Heart right ventricle (tissue), 16 donors: Measurements from ENCODE around the gene CACNG1. TPM values are rescaled to one million over a fixed set of nuclear protein-coding genes. Genes with fewer than 3 reads are reported as not detected.

ENCODE experiments used
- ATAC-seq, 8 donors: fragments of 200-7000 bp; cut with Tn5 transposase; one replicate each; pipeline ENCODE4 v1.9.1; 2020; ENCODE audit warnings: mild to moderate bottlenecking in 8 of 8, moderate library complexity in 8 of 8, moderate number of reproducible peaks in 1 of 8
- DNase-seq, 2 donors: peaks; one replicate each; pipeline ENCODE4 v3.0.0-alpha.2; 2020
- H3K27ac ChIP-seq, 10 donors: fragments of 200-600 bp; sonication (generic) in 2 of 10; one replicate each; pipeline versions ENCODE4 v1.5.0 to v1.8.0; 2020 to 2022; ENCODE audit warnings: mild to moderate bottlenecking in 3 of 10
- H3K27me3 ChIP-seq, 7 donors: fragments of 200-600 bp; one replicate each; pipeline ENCODE4 v1.8.0; 2021 to 2022; ENCODE audit warnings: mild to moderate bottlenecking in 2 of 7
- H3K36me3 ChIP-seq, 9 donors: fragments of 200-600 bp; sonication (generic) in 1 of 9; one replicate each; pipeline versions ENCODE4 v1.5.0 to v1.8.0; 2020 to 2022; ENCODE audit warnings: mild to moderate bottlenecking in 2 of 9
- H3K4me1 ChIP-seq, 9 donors: fragments of 200-600 bp; sonication (generic) in 1 of 9; one replicate each; pipeline versions ENCODE4 v1.5.0 to v1.8.0; 2020 to 2022; ENCODE audit warnings: mild to moderate bottlenecking in 4 of 9
- H3K4me3 ChIP-seq, 10 donors: fragments of 200-600 bp; sonication (generic) in 2 of 10; one replicate each; pipeline versions ENCODE4 v1.5.0 to v1.8.0; 2020 to 2022; ENCODE audit warnings: mild to moderate bottlenecking in 7 of 10, moderate library complexity in 2 of 10
- H3K9me3 ChIP-seq, 11 donors: fragments of 200-600 bp in 10 of 11; sonication (generic) in 2 of 11; one replicate each; pipeline versions ENCODE4 v1.5.0 to v1.8.0; 2013 to 2022; ENCODE audit warnings: mild to moderate bottlenecking in 2 of 11, control low read depth in 1 of 11, moderate library complexity in 1 of 11
- WGBS, 2 donors: extraction: QIAGEN DNeasy Blood & Tissue Kit; methylation state at CpG; one replicate each; pipeline ENCODE4 v1.1.7; 2013; ENCODE audit warnings: inconsistent platforms in 1 of 2; 5-methylcytosine and 5-hydroxymethylcytosine counted together
- intact Hi-C, 10 donors: fragments of 100-400 bp; cut with DNase I; formaldehyde crosslinking; loops; one replicate each; pipeline versions ENCODE4 v1.11.1 to v1.14.2; 2022
- polyA plus RNA-seq, 2 donors: library from polyadenylated mRNA; stranded (reverse); fragments of 200-250 nt; gene quantifications; one replicate each; pipeline ENCODE4 v1.2.3, GENCODE V29; 2013
- total RNA-seq, 10 donors: library from RNA; stranded (reverse); fragmentation: NEBNext Ultra II Directional in 3 of 10; extraction: Animal tissue kit (Norgen Biotek cat#: 25700) in 3 of 10; gene quantifications; one replicate each; pipeline versions ENCODE4 v1.2.1 to v1.2.4, GENCODE V29; 2021 to 2023
- TF ChIP-seq, protein P1 (sequence below), 9 donors: fragments of 200-600 bp; sonication (generic) in 2 of 9; IDR thresholded peaks; one replicate each; pipeline versions ENCODE4 v1.5.0 to v1.8.0; 2021 to 2022; ENCODE audit warnings: antibody characterized with exemption in 9 of 9, mild to moderate bottlenecking in 5 of 9, moderate library complexity in 1 of 9
- donor health status: Arrhythmogenic right ventricular cardiomyopathy.
- donor health status: ischemic (EF 13 %, LVEDD 7.1; RV severe dilation, severe dysfunction).
- donor health status: healthy with polysubstance abuse.
- donor health status: DM: no; HTN: yes; CAD: no.
- donor health status: DM: no; HTN: no; CAD: no.
- donor health status: ischemic (EF 25% LVEDD 6.9; RV normal size, moderate dysfunction).
- donor health status: ischemic (EF 25% LVEDD 5.7; RV mildly dilated, moderate dysfunction).
- donor health status: healthy.
- donor health status: DM: yes; HTN: yes; CAD: no.
- donor health status: Ischemic cardiomyopathy.
- donor health status: ischemic (EF 35%, LVEDD 5.7; RV mildly dilated, moderate dysfunction).
- donor health status: nonischemic (EF 11% LVEDD 7.7; RV severe dilation, severe dysfunction).
- donor health status: DM: yes; HTN: yes; CAD: no.
- donor health status: PGD.
- donor health status: ischemic (EF 29% LVEDD 5.4; RV normal size, mild dysfunction).
- donor health status: nonischemic (EF 23%, LVEDD 6.1; RV moderate dilation, normal function).

Gene CACNG1
- total and polyA plus RNA-seq, 12 donors = 0.26 TPM; not detected in 11

DNA sequence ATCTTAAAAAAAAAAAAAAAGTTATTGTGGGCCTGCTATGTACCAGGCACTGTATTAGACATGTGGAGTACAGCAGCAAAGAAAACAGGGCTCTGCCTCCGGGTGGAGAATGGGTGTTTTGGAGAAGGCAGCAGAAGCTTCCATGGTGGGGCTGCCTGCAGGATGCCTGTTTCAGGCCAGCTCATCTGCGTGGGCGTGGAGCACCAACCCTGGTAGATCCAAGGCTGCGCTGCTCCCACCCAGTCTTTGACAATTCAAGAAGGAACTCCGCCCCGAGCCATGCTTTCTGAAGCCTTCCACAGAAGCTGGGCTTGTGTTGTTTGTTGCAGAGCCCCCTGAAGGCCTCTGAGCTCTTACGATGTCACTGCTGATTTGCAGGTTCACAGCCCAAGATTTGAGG, 23.2 kb upstream of the CACNG1 start:
- H3K4me1 ChIP-seq = no peaks in the 10 kb centered on the region
- DNase-seq (no peak), ATAC-seq (no peak)
- no peaks in the 10 kb centered on the region for H3K9me3 ChIP-seq
- H3K27ac ChIP-seq = no peak overlapping the region
- H3K4me3 ChIP-seq = no peak overlapping the region
- 87 to 89% methylated on average over 7 of the region's 7 CpGs for WGBS, 2 donors
- no peaks in the 10 kb centered on the region for H3K36me3 ChIP-seq
- TF ChIP-seq, protein P1, sequence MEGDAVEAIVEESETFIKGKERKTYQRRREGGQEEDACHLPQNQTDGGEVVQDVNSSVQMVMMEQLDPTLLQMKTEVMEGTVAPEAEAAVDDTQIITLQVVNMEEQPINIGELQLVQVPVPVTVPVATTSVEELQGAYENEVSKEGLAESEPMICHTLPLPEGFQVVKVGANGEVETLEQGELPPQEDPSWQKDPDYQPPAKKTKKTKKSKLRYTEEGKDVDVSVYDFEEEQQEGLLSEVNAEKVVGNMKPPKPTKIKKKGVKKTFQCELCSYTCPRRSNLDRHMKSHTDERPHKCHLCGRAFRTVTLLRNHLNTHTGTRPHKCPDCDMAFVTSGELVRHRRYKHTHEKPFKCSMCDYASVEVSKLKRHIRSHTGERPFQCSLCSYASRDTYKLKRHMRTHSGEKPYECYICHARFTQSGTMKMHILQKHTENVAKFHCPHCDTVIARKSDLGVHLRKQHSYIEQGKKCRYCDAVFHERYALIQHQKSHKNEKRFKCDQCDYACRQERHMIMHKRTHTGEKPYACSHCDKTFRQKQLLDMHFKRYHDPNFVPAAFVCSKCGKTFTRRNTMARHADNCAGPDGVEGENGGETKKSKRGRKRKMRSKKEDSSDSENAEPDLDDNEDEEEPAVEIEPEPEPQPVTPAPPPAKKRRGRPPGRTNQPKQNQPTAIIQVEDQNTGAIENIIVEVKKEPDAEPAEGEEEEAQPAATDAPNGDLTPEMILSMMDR (IDR thresholded peaks at IDR 0.05) = no peak
- intact Hi-C loops = no loop called here
- peaks cover 0 to 7% (median 0%) of the 10 kb centered on the region in 7 donors for H3K27me3 ChIP-seq

DNA sequence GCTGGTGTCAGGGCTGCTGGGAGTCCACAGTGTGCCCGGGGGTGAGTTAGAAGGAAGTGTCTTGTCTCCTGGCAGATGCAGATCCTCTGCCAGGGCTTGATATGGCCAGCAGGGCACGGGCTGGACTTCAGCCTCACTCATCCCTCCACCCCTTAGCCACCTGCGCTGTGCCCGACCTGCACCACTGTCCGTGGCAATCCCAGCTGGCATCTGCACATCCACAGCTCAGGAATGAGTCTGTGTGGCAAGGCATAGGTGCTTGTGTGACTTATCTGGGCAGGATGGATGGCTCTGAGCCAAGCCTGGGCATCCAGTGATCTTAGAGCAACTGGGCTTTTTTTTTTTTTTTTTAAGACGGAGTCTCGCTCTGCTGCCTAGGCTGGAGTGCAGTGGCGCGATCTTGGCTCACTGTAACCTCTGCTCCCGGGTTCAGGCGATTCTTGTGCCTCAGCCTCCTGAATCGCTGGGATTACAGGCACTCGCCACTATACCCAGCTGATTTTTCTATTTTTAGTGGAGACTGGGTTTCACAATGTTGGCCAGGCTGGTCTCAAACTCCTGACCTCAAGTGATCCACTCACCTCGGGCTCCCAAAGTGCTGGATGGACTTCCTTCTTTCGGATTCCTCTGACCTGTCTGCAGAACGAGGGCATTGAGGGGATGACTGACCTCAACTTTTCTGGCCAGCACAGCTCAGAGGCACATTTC, 22.5 kb upstream of the CACNG1 start:
- TF ChIP-seq, protein P1 (IDR thresholded peaks at IDR 0.05) = no peak
- Histone ChIP-seq H3K4me1 (peaks cover 0 to 4% (median 0%) of the 10 kb centered on the region in 9 donors), H3K4me3 (no peak overlapping the region), H3K27me3 (peaks cover 0 to under 1% (median 0%) of the 10 kb centered on the region in 7 donors), H3K36me3 (no peaks in the 10 kb centered on the region), H3K27ac (no peak overlapping the region), H3K9me3 (no peaks in the 10 kb centered on the region)
- intact Hi-C loops = no loop called here
- ATAC-seq (peak in 3 of 8 donors; percentile 18 to 25 (median 20)), DNase-seq (no peak)
- WGBS, 2 donors = 68 to 75% methylated on average over 16 of the region's 16 CpGs

DNA sequence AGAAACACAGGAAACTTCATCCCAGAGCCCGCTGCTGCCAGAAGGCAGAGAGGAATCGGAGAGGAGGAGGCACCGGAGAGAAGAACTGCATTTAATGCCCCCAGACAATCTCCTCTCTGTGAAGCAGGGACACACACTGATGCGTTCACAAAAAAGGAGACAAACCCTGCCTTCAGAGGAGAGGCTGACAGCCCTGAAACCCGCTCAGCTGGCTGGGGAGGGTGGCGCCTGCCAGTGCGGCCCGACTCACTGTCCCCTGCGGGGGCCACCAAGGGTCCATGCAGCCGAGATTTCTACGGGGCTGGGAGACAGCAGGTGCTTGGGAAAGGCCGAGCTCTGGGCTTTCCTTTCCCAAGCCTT, 21.9 kb upstream of the CACNG1 start:
- TF ChIP-seq, protein P1 (IDR thresholded peaks at IDR 0.05) = no peak
- no peaks in the 10 kb centered on the region for H3K36me3 ChIP-seq
- no peaks in the 10 kb centered on the region for H3K27me3 ChIP-seq
- H3K4me3 ChIP-seq = no peak overlapping the region
- no peak overlapping the region for H3K27ac ChIP-seq
- DNase-seq = no peak
- intact Hi-C loops = no loop called here
- H3K9me3 ChIP-seq = no peaks in the 10 kb centered on the region
- H3K4me1 ChIP-seq = peaks cover 0 to 10% (median 0%) of the 10 kb centered on the region in 9 donors
- WGBS, 2 donors = 79 to 86% methylated on average over 12 of the region's 12 CpGs
- no peak for ATAC-seq

DNA sequence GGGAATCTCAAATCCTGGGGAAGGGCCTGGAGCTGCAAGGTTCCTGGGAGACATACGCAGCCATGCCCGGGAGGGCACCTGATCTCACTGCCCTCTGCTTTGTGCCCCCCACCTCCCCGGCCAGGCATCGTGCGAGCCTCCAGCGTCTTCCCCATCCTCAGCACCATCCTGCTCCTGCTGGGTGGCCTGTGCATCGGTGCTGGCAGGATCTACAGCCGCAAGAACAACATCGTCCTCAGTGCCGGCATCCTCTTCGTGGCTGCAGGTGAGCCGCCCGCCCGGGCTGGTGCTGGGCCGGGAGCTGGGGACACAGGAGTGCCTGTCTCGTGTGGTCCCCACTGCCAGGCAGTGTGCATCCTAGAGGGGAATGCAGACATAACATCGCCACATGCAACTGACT, 19.6 kb upstream of the CACNG1 start:
- TF ChIP-seq, protein P1 (IDR thresholded peaks at IDR 0.05) = no peak
- ATAC-seq = no peak
- no peaks in the 10 kb centered on the region for H3K36me3 ChIP-seq
- no peak for DNase-seq
- H3K4me3 ChIP-seq = no peak overlapping the region
- WGBS, 2 donors = 93 to 95% methylated on average over 17 of the region's 17 CpGs
- H3K27me3 ChIP-seq = no peaks in the 10 kb centered on the region
- intact Hi-C loops = no loop called here
- H3K4me1 ChIP-seq = peaks cover 0 to 11% (median 0%) of the 10 kb centered on the region in 9 donors
- no peaks in the 10 kb centered on the region for H3K9me3 ChIP-seq
- no peak overlapping the region for H3K27ac ChIP-seq
